Erythroblast (primary cell): ENCODE measurements around the gene ALG2.

Experiments used
- GATA1 ChIP-seq: IDR thresholded peaks from 2 replicates; pipeline ENCODE4 v1.6.1; 2011; ENCODE audit warnings: low read depth, mild to moderate bottlenecking, control low read depth, low read length, moderate library complexity
- POLR2A ChIP-seq: IDR thresholded peaks from 2 replicates; pipeline ENCODE4 v1.6.1; 2011; ENCODE audit warnings: mild to moderate bottlenecking, low read length

DNA sequence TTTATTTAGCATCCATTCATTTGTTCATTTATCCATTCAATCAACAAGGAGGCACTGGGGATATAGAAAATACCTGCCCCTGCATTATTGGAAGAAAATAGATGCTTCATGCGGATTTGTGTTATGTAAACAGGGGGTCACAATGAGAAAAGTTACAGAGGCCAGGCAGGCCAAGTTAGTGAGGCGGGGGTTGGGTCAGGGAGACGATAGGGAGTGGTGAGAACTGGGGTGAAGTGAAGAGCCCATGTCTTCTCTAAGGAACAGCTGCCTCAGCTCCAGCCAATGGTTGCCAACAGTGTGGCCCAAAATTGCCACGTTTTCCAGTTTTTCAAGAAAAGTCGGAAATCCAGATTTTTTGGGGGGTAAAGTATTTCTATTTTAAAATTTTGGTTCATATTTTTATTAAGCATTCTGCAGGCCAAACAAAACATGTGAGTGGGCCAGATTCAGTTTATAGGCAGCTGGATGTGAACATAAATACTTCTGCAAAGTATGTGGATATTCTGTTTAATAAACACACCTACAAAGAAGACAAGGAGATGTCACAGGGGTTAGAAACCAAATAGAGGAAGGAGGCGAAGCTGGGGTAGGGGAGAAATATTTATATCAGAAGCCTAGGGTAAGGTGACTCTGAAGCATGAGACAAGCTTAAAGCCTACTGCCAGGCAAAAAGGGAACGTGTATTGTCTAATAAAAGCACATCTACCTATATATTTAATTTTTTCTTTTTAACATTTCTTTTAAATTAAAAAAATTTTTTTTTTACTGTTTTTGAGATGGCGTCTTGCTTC, 44.0 kb downstream of the ALG2 start:
- no peak for TF ChIP-seq POLR2A
- no peak for TF ChIP-seq GATA1
